K562 (cell line): ENCODE results near the gene OCRL. TPM values are rescaled to one million over a fixed set of nuclear protein-coding genes. Genes with fewer than 3 reads are reported as not detected.
A peak's percentile ranks its signal among the peaks of the same experiment; 100 is the strongest.

Experiments
- ATAC-seq: fragments of 200-7000 bp; cut with Tn5 transposase; 3 replicates; pipeline ENCODE4 v1.9.1; 2020; ENCODE audit warnings: moderate library complexity
- BruUV-seq: library from RNA; stranded (reverse); fragments of 400-500 nt; replicated peaks from 2 replicates; lab custom pipeline; 2021; lab: Mats Ljungman, UMichigan
- CTCF ChIA-PET: fragments of 300-600 bp; formaldehyde crosslinking; extraction: SDS; loops from one replicate; lab custom pipeline; 2021; ENCODE audit warnings: low intra/inter-chr PET ratio; lab: Yijun Ruan, JAX
- POLR2A ChIA-PET: fragments of 300-600, 350-650 bp; sonication (Branson Sonifier 250); formaldehyde crosslinking; extraction: SDS; loops from one replicate; lab custom pipeline; 2021; ENCODE audit warnings: antibody characterized with exemption, inconsistent platforms; lab: Yijun Ruan, JAX
- DNase-seq, 4 experiments: peaks; one replicate each; pipeline versions ENCODE4 v3.0.0 to v3.0.0-alpha.2; 2011 to 2018; ENCODE audit warnings: low spot score in 3 of 4, mixed read lengths in 3 of 4; ENCODE audit errors: extremely low read depth in 1 of 4
- FAIRE-seq: peaks from 2 replicates; lab custom pipeline; 2011; peaks lifted over from hg19 to GRCh38; lab: Jason Lieb, UNC
- H2AFZ ChIP-seq: 2 replicates; pipeline ENCODE4 v1.6.0; 2011; ENCODE audit warnings: low read depth, low read length, control low read depth, inconsistent platforms
- H3K27ac ChIP-seq: fragments of 200-600 bp; 3 replicates; pipeline ENCODE4 v1.8.0; 2011; ENCODE audit warnings: low read depth, mild to moderate bottlenecking, control low read depth, inconsistent platforms, low read length, moderate library complexity, mixed read lengths; ENCODE audit errors: extremely low read depth
- H3K27me3 ChIP-seq, 2 experiments: fragments of 300-600 bp in 1 of 2; 2 replicates in 1 of 2; 3 replicates in 1 of 2; pipeline versions ENCODE4 v1.6.0 to v1.8.0; 2011; ENCODE audit warnings: inconsistent platforms in 2 of 2, low read length in 2 of 2, mild to moderate bottlenecking in 1 of 2, mixed read lengths in 1 of 2, moderate library complexity in 1 of 2; ENCODE audit not compliant: control insufficient read depth in 2 of 2, insufficient read depth in 2 of 2
- H3K36me3 ChIP-seq: fragments of 300-600 bp; 3 replicates; pipeline ENCODE4 v1.8.0; 2011; ENCODE audit warnings: mild to moderate bottlenecking, low read length, inconsistent platforms; ENCODE audit not compliant: control insufficient read depth, insufficient read depth
- H3K4me1 ChIP-seq, 2 experiments: fragments of 200-600 bp in 1 of 2; replicated peaks in 1 of 2; 2 replicates in 1 of 2; 3 replicates in 1 of 2; pipeline versions ENCODE4 v1.5.1 to v1.8.0; 2011; ENCODE audit warnings: inconsistent platforms in 2 of 2, low read length in 2 of 2, mild to moderate bottlenecking in 1 of 2, mixed read lengths in 1 of 2, moderate library complexity in 1 of 2; ENCODE audit not compliant: control insufficient read depth in 2 of 2, insufficient read depth in 2 of 2
- H3K4me2 ChIP-seq: 2 replicates; pipeline ENCODE4 v1.6.1; 2011; ENCODE audit warnings: low read length, control low read depth, inconsistent platforms, mixed read lengths; ENCODE audit not compliant: insufficient read depth
- H3K4me3 ChIP-seq: fragments of 200-600 bp; sonication (generic), shearing (Covaris generic); 2 replicates; pipeline ENCODE4 v1.5.1; 2016; ENCODE audit warnings: control low read depth, inconsistent platforms
- H3K79me2 ChIP-seq: fragments of 200-600 bp; 3 replicates; pipeline ENCODE4 v1.8.0; 2011; ENCODE audit warnings: low read length, inconsistent platforms; ENCODE audit not compliant: control insufficient read depth, insufficient read depth
- H3K9ac ChIP-seq, 2 experiments: 2 replicates each; pipeline versions ENCODE4 v1.6.0 to v1.6.1; 2011; ENCODE audit warnings: low read depth in 2 of 2, low read length in 2 of 2, control low read depth in 1 of 2, inconsistent platforms in 1 of 2, mild to moderate bottlenecking in 1 of 2, mixed read lengths in 1 of 2; ENCODE audit not compliant: insufficient read depth in 1 of 2
- H3K9me1 ChIP-seq: one replicate; pipeline ENCODE4 v1.6.0; 2011; ENCODE audit warnings: inconsistent platforms, mild to moderate bottlenecking, low read length, moderate library complexity; ENCODE audit not compliant: control insufficient read depth, insufficient read depth
- H3K9me3 ChIP-seq: replicated peaks from 2 replicates; pipeline ENCODE4 v1.5.1; 2011; ENCODE audit warnings: low read depth, low read length, inconsistent platforms; ENCODE audit not compliant: control insufficient read depth, insufficient read depth
- H4K20me1 ChIP-seq: replicated peaks from 2 replicates; pipeline ENCODE4 v1.6.1; 2011; ENCODE audit warnings: low read length, inconsistent platforms, mixed read lengths; ENCODE audit not compliant: control insufficient read depth, insufficient read depth
- NRF1 ChIP-seq, 2 experiments: fragments of 450-650 bp; IDR thresholded peaks in 1 of 2; conservative IDR thresholded peaks in 1 of 2; 2 replicates each; pipeline ENCODE4 v1.6.1; 2014; ENCODE audit warnings: mild to moderate bottlenecking in 2 of 2
- SAFB2 ChIP-seq: fragments of 200-400 bp; formaldehyde crosslinking; IDR thresholded peaks from 2 replicates; pipeline ENCODE4 v1.6.1; 2018; ENCODE audit warnings: borderline replicate concordance, low read length, low read depth, moderate library complexity; ENCODE audit not compliant: severe bottlenecking
- WGBS: fragments of 100-300 bp; shearing (Covaris generic); methylation state at CpG from one replicate; pipeline ENCODE4 v1.1.6; 2016; ENCODE audit warnings: low coverage, mixed read lengths; ENCODE audit not compliant: insufficient coverage; ENCODE audit errors: missing lambda C conversion rate; 5-methylcytosine and 5-hydroxymethylcytosine counted together
- in situ Hi-C: fragments of 300-500 bp; cut with MboI; formaldehyde crosslinking; loops from 4 replicates; pipeline ENCODE4 v1.15.0; 2018; ENCODE audit warnings: inconsistent platforms, mixed read lengths
- intact Hi-C: fragments of 100-400 bp; cut with micrococcal nuclease; formaldehyde crosslinking; loops from 2 replicates; pipeline ENCODE4 v1.14.2; 2022
- polyA plus RNA-seq, 8 experiments: library from polyadenylated mRNA; depleted of rRNA in 4 of 8; stranded (reverse) in 5 of 8; unstranded in 3 of 8; fragments of >200 nt; fragmentation: Nextera tagmentation in 2 of 8; fragmentation: Illumina TruSeq in 1 of 8; extraction: Ambion mirVana in 2 of 8; extraction: Trizol in 1 of 8; gene quantifications; 2 replicates each; pipeline versions ENCODE4 v1.2.1 to v1.2.3, GENCODE V29; 2011 to 2014; ENCODE audit warnings: inconsistent platforms in 1 of 8, missing spikeins in 1 of 8
- total RNA-seq, 7 experiments: library from RNA; depleted of rRNA in 6 of 7; stranded (reverse); fragments of >200 nt in 6 of 7; fragmentation: Illumina TruSeq in 2 of 7; extraction: Trizol in 2 of 7; gene quantifications; 2 replicates each; pipeline versions ENCODE4 v1.2.1 to v1.2.3, GENCODE V29; 2011 to 2021; ENCODE audit warnings: low replicate concordance in 1 of 7
- TF ChIP-seq, protein P1 (sequence below), 3 experiments: IDR thresholded peaks in 2 of 3; conservative IDR thresholded peaks in 1 of 3; 2 replicates each; pipeline ENCODE4 v1.5.1; 2011 to 2012; ENCODE audit warnings: low read length in 3 of 3, mild to moderate bottlenecking in 3 of 3, control low read depth in 2 of 3, improper control_type of control experiment in 1 of 3, inconsistent platforms in 1 of 3, low read depth in 1 of 3, mixed read lengths in 1 of 3, moderate library complexity in 1 of 3; ENCODE audit not compliant: insufficient read depth in 2 of 3

The OCRL gene
- total and polyA plus RNA-seq, 9 of the 15 experiments (the other 6 are each of a cell fraction or from before 2014, with no cell fraction given): 2.2 to 23.4 (median 11.9) TPM

DNA sequence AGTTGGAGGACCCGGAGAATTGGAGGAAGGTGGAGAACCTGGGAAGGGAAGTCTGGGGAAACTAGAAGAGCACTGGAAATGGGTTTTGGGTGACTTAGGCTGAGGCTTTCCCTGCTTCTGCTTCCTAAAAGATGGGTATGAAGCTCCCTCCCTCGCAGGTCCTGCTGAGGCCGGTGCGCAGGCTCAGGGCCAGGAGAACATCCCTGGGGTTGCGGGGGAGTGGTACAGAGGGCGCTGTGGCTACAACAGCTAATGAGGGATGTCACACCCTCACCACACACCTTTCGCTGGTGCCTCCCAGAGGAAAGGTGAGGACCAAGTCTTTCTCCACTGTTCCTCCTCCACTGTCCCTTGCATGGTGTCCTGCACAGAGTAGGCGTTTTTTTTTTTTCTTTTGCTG is 98.9 kb downstream of the OCRL start:
- ATAC-seq (peak; percentile 34; the same call in 1 of the 3 replicates), FAIRE-seq (no peak), DNase-seq (peak in 1 of 4 experiments; percentile 14)
- Histone ChIP-seq H3K79me2 (no peaks in the 10 kb centered on the region), H3K4me3 (no peak overlapping the region), H4K20me1 (no peaks in the 10 kb centered on the region), H3K4me2 (no peak overlapping the region), H3K27ac (no peak overlapping the region), H3K4me1 (peaks cover 14 to 24% of the 10 kb centered on the region in 2 experiments), H3K9me3 (no peaks in the 10 kb centered on the region), H3K36me3 (no peaks in the 10 kb centered on the region), H3K9ac (no peak overlapping the region), H2AFZ (no peak overlapping the region), H3K27me3 (peaks cover 0 to 4% of the 10 kb centered on the region in 2 experiments; a peak in 2 of 5 replicates), H3K9me1 (peaks cover 5% of the 10 kb centered on the region)
- intact Hi-C loops: no loop called here
- ChIA-PET CTCF (no interaction called here), POLR2A (interaction anchor here (0.6 to 0.7 kb wide), 2 partner anchors 360 to 576 kb away, joined by 3 read pairs; no protein-coding TSS in a partner anchor)
- 13% methylated on average over 4 of the region's 8 CpGs for WGBS
- no TSS peak for BruUV-seq
- in situ Hi-C loops: no loop called here
- TF ChIP-seq, protein P1, sequence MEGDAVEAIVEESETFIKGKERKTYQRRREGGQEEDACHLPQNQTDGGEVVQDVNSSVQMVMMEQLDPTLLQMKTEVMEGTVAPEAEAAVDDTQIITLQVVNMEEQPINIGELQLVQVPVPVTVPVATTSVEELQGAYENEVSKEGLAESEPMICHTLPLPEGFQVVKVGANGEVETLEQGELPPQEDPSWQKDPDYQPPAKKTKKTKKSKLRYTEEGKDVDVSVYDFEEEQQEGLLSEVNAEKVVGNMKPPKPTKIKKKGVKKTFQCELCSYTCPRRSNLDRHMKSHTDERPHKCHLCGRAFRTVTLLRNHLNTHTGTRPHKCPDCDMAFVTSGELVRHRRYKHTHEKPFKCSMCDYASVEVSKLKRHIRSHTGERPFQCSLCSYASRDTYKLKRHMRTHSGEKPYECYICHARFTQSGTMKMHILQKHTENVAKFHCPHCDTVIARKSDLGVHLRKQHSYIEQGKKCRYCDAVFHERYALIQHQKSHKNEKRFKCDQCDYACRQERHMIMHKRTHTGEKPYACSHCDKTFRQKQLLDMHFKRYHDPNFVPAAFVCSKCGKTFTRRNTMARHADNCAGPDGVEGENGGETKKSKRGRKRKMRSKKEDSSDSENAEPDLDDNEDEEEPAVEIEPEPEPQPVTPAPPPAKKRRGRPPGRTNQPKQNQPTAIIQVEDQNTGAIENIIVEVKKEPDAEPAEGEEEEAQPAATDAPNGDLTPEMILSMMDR (IDR thresholded peaks at IDR 0.05 in 2 of 3, conservative IDR thresholded peaks at IDR 0.05 in 1 of 3; ENCODE audit: insufficient read depth in 2 of 3, low read depth in 1 of 3, low read length in 3 of 3): peak in 2 of 3 experiments; percentile 13 to 22; a peak in 2 of 6 replicates
- no peak for TF ChIP-seq SAFB2
- peak; percentile 81 to 85 for TF ChIP-seq NRF1 (conservative IDR thresholded peaks at IDR 0.05 in 1 of 2, IDR thresholded peaks at IDR 0.05 in 1 of 2)
